Peyer's patch (tissue), 4 donors: Measurements from ENCODE around the gene C1orf87. TPM values are rescaled to one million over a fixed set of nuclear protein-coding genes. Genes with fewer than 3 reads are reported as not detected.

Experiments used
- DNase-seq, 3 donors: peaks; one replicate each; pipeline ENCODE4 v3.0.0-alpha.2; 2017 to 2019
- H3K27ac ChIP-seq, 4 donors: fragments of 200-600 bp; sonication (generic); one replicate each; pipeline ENCODE4 v1.5.1; 2016 to 2019
- H3K27me3 ChIP-seq, 2 donors: fragments of 200-600 bp; sonication (generic); one replicate each; pipeline ENCODE4 v1.5.1; 2019
- H3K36me3 ChIP-seq, 3 donors: fragments of 200-600 bp; sonication (generic); one replicate each; pipeline ENCODE4 v1.5.1; 2016 to 2019
- H3K4me1 ChIP-seq, 4 donors: fragments of 200-600 bp; sonication (generic); one replicate each; pipeline ENCODE4 v1.5.1; 2016 to 2019
- H3K4me3 ChIP-seq, 4 donors: fragments of 200-600 bp; sonication (generic); 1 replicate in 3 of 4; 2 replicates in 1 of 4; pipeline ENCODE4 v1.5.1; 2016 to 2019; ENCODE audit warnings: mild to moderate bottlenecking in 1 of 4
- H3K9me3 ChIP-seq, 4 donors: fragments of 200-600 bp; sonication (generic); one replicate each; pipeline ENCODE4 v1.5.1; 2016 to 2019; ENCODE audit warnings: mild to moderate bottlenecking in 1 of 4
- POLR2A ChIP-seq, 2 donors: fragments of 450-650 bp; IDR thresholded peaks; one replicate each; pipeline ENCODE4 v1.5.1; 2017; ENCODE audit warnings: antibody characterized with exemption in 2 of 2, mild to moderate bottlenecking in 2 of 2, moderate library complexity in 2 of 2
- total RNA-seq, 4 donors: library from RNA; depleted of rRNA; stranded (reverse); fragments of >200 nt; gene quantifications; one replicate each; pipeline ENCODE4 v1.1.0, GENCODE V29; 2016
- TF ChIP-seq, protein P1 (sequence below), 6 experiments: fragments of 450-650 bp in 4 of 6; fragments of 200-600 bp in 2 of 6; sonication (generic) in 1 of 6; IDR thresholded peaks; one replicate each; pipeline ENCODE4 v1.5.1; 2017 to 2019; ENCODE audit warnings: antibody characterized with exemption in 6 of 6, mild to moderate bottlenecking in 3 of 6, moderate library complexity in 1 of 6

The C1orf87 gene
- total RNA-seq, 4 donors from 2014 or later, result not detected

DNA sequence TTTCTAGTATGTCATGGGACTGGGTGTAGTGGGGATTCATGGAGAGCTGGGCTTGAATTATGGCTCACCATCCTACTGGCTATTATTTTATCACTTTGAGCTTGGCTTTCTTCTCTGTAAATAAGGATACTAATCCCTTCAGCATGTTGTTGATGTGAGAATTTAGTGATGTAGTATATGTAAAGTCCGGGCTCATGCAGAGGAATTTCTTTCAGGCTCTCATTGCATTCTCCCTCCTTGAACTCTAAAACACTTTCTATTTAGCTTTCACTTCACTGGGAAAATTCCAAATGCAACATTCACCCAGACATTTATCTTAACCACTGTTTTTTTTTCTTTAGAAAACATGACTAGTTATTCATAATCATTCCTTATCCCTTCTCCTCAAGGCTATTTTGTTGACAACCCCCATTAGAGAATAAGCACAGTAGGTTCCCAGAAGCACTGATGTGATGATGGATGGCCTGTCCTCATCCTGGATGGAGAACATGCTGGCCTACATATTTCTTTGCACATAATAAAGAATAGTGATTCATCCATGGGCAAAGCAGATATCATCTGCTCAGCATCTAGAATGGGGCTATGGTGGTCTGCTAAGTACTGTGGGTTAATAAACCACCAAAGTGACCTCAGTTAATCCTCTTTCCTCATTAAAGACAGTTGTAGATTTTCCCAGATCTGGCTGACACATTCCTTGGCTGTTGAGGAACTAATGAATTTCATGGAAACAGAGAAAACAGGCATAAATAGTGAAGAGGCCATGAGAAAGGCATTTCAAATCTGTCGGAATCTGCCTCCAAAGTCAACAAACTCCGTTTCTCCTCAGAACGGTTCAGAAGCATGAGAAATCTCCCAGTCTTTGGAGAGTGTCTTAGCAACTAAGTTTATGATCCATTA, 79.0 kb downstream of the C1orf87 start:
- H3K9me3 ChIP-seq, result no peaks in the 10 kb centered on the region
- peak overlapping the region in 1 of 4 donors; percentile 5 for H3K27ac ChIP-seq
- no peaks in the 10 kb centered on the region for H3K4me1 ChIP-seq
- H3K4me3 ChIP-seq, result no peak overlapping the region
- no peak for DNase-seq
- H3K27me3 ChIP-seq, result no peaks in the 10 kb centered on the region
- TF ChIP-seq, protein P1, sequence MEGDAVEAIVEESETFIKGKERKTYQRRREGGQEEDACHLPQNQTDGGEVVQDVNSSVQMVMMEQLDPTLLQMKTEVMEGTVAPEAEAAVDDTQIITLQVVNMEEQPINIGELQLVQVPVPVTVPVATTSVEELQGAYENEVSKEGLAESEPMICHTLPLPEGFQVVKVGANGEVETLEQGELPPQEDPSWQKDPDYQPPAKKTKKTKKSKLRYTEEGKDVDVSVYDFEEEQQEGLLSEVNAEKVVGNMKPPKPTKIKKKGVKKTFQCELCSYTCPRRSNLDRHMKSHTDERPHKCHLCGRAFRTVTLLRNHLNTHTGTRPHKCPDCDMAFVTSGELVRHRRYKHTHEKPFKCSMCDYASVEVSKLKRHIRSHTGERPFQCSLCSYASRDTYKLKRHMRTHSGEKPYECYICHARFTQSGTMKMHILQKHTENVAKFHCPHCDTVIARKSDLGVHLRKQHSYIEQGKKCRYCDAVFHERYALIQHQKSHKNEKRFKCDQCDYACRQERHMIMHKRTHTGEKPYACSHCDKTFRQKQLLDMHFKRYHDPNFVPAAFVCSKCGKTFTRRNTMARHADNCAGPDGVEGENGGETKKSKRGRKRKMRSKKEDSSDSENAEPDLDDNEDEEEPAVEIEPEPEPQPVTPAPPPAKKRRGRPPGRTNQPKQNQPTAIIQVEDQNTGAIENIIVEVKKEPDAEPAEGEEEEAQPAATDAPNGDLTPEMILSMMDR (IDR thresholded peaks at IDR 0.05), result no peak
- TF ChIP-seq POLR2A (IDR thresholded peaks at IDR 0.05), result no peak
- H3K36me3 ChIP-seq, result no peaks in the 10 kb centered on the region

DNA sequence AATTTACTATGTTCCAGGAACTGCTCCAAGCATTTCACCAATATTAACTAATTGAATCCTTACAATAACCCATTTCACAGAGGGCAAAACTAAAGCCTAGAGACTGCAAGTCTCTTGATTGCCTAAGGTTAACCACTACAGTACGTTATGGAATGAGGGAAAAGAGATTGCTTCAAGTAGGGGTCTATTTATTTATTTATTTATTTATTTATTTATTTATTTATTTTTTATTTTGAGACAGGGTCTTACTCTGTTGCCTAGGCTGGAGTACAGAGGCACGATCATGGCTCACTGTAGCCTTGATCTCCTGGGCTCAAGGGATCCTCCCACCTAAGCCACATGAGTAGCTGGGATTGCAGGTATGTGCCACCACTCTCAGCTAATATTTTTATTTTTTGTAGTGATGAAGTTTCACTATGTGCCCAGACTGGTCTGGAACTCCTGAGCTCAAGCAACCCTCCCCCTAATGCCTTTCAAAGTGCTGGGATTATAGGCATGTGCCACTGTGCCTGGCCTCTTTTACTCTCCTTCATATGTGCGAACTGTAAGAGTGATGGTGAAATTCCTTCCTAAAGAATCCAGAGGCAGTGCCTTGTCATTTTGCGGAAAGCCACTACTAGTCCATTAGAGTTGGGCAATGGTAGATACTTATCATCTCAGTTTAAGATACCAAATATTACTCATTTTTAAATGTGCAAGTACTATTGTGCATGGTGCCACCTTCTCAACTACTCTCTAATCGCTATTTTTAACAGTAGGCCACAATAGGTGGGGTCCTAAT, 81.3 kb downstream of the C1orf87 start:
- Histone ChIP-seq H3K27me3 (no peaks in the 10 kb centered on the region), H3K4me3 (no peak overlapping the region), H3K4me1 (no peaks in the 10 kb centered on the region), H3K9me3 (no peaks in the 10 kb centered on the region), H3K27ac (no peak overlapping the region), H3K36me3 (no peaks in the 10 kb centered on the region)
- TF ChIP-seq, protein P1 (IDR thresholded peaks at IDR 0.05), result no peak
- no peak for TF ChIP-seq POLR2A (IDR thresholded peaks at IDR 0.05)
- DNase-seq, result no peak

DNA sequence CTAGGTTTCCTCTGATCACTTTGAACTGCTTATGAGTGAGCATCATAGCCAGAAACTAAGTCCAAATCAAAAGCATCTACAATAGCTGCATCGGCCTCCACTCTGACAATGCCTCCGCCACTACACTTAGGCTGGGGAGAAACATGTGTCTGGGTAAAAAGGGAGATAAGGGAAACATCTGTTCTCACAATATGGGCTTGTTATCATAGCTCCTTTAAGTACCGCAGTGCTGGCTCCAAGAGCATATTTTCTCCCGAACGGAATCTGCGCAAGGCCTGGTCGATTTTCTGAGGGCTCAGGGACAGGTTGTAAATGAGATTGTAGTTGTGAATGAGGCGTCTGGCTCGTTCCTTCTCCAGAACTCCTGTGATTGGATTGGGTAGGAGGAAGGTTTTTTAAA, 83.1 kb downstream of the C1orf87 start:
- H3K27me3 ChIP-seq, result no peaks in the 10 kb centered on the region
- TF ChIP-seq POLR2A (IDR thresholded peaks at IDR 0.05), result no peak
- TF ChIP-seq, protein P1 (IDR thresholded peaks at IDR 0.05), result no peak
- no peak overlapping the region for H3K27ac ChIP-seq
- no peaks in the 10 kb centered on the region for H3K9me3 ChIP-seq
- H3K4me1 ChIP-seq, result no peaks in the 10 kb centered on the region
- no peak for DNase-seq
- no peak overlapping the region for H3K4me3 ChIP-seq
- no peaks in the 10 kb centered on the region for H3K36me3 ChIP-seq

DNA sequence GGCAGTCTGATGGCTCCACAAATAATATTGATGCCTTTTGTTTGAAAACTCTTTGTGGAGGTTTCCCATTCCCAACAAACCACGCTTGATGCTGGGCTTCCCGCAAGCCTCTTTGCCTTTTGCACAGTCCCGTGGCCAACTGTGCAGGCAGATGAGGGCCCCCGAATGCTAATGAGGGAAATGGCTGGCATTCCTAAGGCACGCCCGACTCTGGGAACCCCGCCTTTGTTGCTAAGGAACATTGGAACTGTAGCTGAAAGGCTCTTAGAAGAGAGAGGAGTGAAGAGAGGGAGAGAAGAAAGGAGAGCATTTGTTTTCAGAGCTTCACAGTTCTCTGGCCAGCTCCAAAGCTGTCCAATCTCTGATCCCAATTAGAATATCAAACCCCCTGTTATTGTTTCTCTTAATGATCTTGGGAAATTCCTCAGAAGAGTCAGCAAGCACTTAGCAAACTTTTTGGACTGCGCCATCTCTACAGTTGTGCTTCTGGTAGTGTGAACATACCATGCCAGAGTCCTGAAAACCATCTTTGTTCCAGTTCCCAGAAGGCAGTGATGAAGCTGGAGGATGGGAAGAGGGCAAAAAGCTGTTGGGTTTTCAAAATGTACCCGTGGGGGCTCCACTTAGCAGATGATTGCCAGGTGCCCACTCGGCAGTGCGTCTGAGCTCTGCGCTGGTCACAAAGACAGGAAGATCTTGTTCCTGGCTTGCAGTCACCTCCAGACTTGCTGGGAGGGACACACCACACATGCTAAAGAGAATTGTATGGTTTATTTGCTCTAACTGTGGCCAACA, 86.9 kb downstream of the C1orf87 start:
- TF ChIP-seq POLR2A (IDR thresholded peaks at IDR 0.05), result no peak
- TF ChIP-seq, protein P1 (IDR thresholded peaks at IDR 0.05), result no peak
- DNase-seq, result no peak
- H3K27me3 ChIP-seq, result no peaks in the 10 kb centered on the region

DNA sequence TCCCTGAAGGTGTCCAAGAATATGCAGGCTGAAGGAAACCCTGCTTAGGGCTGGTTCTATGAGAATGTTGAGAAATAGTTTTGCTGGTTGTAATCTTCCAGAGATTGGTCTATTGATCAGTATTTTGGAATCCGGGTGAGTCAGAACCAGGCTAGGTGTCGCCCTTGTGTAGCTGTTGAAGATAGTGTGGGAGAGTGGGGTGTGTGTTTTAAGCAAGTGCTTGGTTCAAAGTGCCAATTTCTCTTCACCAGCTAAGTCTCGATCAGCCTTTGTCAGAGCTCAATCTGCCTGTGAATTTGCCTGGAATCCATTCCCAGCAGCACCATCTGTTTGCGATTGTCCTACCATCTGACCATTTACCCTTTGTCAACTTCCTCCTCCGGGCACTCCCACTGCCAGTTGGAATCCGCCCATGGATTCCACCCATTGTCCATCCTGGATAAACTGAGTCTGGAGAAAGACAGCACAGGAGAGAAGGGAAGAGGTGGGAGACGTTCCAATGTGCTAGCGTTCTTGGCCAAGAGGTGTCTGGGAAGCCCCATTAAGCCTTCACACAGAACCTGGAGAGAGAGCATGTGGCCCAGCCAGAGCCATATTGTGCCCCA, 87.6 kb downstream of the C1orf87 start:
- no peaks in the 10 kb centered on the region for H3K27me3 ChIP-seq
- H3K36me3 ChIP-seq, result no peaks in the 10 kb centered on the region
- no peak for TF ChIP-seq POLR2A (IDR thresholded peaks at IDR 0.05)
- TF ChIP-seq, protein P1 (IDR thresholded peaks at IDR 0.05), result no peak
- no peaks in the 10 kb centered on the region for H3K9me3 ChIP-seq
- no peak overlapping the region for H3K27ac ChIP-seq
- H3K4me1 ChIP-seq, result no peaks in the 10 kb centered on the region
- no peak overlapping the region for H3K4me3 ChIP-seq
- DNase-seq, result no peak

More for the DNA sequence above, 86.9 kb downstream of the C1orf87 start:
- no peaks in the 10 kb centered on the region for H3K4me1 ChIP-seq
- H3K36me3 ChIP-seq, result no peaks in the 10 kb centered on the region
- no peak overlapping the region for H3K4me3 ChIP-seq
- H3K27ac ChIP-seq, result no peak overlapping the region
- no peaks in the 10 kb centered on the region for H3K9me3 ChIP-seq
